NCI-H1105 (cell line): Measurements from ENCODE around the gene SBK1.
"Not testable (repeated sequence)": the region's sequence is repeated elsewhere in the genome, so short reads cannot be mapped to it uniquely, and the experiment has no call there.

Experiments used
- DNase-seq: peaks from one replicate; lab custom pipeline; 2025; lab: John Stamatoyannopoulos, UW

Gene SBK1

DNA sequence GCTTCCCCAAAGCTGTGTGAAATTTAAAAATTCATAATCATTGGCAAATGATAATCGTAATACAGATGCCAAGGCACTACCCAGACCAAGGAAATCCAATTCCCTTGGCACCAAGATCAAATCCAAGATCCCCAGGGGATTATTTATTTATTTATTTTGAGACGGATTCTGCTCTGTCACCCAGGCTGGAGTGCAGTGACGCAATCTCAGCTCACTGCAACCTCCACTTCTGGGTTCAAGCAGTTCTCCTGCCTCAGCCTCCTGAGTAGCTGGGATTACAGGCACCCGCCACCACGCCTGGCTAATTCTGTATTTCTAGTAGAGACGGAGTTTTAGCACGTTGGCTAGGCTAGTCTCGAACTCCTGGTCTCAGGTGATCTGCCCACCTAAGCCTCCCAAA lies 43.4 kb downstream of the SBK1 start:
- not testable (repeated sequence) for DNase-seq

DNA sequence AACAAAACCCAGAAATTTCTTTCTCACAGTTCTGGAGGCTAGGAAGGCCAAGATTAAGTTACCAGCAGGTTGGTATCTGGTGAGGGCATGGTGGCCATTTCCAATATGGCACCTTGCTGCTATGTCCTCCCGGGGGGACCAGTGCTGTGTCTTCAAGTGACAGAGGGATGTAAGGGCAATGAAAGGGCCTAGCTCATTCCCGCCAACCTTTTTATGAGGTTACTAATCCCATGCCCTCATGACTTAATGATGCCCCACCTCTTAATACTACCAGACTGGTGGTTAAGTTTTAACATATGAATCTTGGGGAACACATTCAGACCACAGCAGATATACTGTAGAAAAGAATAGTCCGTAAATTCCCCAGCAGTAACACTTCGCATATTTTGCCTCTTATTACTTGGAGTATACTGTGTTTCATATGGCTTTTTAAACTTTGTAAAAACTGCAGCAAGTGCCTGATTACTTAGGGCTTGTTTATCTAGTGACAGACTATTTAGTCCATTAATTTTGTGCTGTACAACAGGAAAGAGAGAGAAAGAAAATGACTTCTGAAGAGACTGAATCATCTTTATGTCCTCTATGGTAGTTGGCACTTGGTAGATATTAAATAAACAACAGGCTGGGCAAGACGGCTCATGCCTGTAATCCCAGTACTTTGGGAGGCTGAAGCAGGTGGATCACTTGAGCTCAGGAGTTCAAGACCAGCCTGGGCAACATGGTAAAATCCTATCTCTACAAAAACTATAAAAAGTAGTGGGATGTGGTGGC lies 44.8 kb downstream of the SBK1 start:
- not testable (repeated sequence) for DNase-seq

DNA sequence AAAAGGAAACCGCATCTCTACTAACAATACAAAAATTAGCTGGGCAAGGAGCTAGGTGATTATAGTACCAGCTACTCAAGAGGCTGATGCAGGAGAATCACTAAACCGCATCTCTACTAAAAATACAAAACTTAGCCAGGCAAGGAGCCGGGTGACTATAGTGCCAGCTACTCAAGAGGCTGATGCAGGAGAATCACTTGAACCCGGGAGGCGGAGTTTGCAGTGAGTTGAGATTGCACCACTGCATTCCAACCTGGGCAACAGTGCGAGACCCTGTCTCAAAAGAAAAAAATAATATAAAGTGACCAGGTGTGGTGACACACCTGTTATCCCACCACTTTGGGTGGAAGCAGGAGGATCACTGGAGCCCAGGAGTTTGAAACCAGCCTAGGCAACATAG lies 45.9 kb downstream of the SBK1 start:
- not testable (repeated sequence) for DNase-seq

DNA sequence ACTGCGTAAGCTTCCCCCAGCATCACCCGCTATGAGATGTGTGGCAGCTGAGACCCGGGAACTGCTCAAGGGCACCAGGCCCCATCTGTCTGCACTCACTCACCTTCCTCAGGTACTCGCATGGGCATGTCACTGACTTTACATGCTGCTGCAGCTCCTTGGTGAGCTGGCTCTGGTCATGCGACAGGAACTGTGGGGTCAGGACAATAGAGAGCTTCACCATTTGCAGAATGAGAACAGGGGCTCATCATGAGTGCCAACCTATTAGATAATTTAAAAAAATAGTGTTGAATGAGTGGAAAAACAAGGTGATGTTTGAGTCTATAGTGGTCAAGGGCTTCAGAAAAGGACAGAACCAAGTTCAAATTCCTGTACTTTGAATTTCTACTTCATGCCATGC lies 70.3 kb downstream of the SBK1 start:
- not testable (repeated sequence) for DNase-seq

DNA sequence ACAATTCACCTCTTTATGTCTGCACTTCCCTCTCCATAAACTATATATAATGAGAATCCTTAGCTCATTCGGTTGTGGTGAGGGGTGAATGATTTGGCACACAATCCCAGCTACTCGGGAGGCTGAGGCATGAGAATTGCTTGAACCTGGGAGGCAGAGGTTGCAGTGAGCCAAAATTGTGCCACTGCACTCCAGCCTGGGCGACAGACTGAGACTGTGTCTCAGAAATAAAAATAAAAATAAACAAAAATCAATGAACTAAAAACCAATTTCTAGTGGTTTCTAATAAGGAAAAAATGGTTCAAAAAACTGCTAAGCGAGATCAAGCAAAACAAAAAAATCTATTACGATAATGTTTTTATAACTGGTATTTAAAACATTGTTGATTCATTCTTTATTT lies 71.1 kb downstream of the SBK1 start, which contains the start of gene NPIPB6:
Gene NPIPB6 (minus strand): TSS at position 101 of the 400 bp plus-strand sequence. CDS start 686 bp downstream, outside the sequence.
- DNase-seq = not testable (repeated sequence)

DNA sequence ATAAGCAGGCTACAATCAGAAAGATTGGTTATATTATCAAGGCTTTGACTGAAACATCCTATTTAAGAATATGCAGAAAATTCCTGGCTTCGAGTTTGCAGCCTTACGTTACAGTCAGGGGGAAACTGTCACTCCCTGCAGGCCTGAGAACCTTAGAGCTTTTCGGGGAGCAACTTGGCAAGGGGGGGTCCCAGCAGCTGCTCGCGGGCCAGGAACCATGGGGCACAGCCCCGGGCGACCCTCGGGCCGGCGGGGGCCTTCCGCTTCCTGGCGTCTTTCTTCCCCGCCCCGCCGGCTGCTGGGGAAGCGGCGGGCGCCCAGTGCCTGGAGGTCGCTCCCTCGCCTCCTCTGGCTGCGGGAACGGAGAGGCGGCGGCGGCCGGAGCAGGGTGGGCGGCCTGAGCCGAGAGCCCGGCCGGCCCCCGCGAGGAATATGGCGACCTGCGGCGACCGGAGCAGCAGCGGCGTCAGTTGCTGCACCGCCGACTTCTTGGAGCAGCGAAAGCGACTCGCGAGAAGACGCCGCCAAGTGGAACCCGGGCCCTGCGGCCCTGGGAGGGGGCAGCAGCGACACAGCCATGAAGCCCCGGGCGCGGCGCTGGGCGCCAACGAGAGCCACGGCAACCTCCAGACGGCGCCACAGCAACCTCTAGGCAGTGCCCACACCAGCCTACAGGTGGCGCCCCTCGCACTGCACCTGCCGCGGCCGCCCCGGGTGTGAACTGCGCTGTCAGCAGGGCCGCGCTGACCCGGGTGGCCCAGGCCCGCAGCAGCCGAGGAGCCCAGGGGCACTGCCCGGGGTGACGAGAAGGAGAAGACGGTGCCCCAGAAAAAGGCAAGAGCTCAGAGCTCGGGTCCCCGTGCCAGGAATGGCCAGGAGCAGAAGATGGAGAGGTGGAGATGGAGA lies 72.2 kb downstream of the SBK1 start:
- DNase-seq = not testable (repeated sequence)

DNA sequence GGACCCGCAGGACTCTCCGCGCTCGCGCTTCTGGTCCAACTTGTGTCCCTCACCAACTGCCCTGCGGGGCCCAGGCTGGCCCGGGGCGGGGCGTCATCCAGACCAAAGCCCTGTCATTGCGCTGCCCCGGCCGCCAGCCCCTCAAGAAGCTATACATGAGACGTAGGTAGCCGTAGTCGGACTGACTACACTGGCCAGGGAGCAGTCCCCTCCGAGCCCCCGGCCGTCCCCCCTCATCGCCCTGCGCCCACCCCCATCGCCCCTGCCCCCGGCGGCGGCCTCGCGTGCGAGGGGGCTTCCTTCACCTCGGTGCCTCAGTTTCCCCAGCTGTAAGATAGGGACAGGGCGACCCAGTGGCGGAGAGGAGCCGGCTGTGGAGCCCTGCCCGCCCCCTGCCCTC lies 75.6 kb downstream of the SBK1 start:
- DNase-seq = not testable (repeated sequence)
